Natural killer cell (primary cell): ENCODE measurements around the gene CYB561D1. TPM values are rescaled to one million over a fixed set of nuclear protein-coding genes. Genes with fewer than 3 reads are reported as not detected.

Experiments
- ATAC-seq, 3 donors: fragments of 150-1000 bp in 2 of 3; fragments of 200-7000 bp in 1 of 3; cut with Tn5 transposase; 1 replicate in 1 of 3; 2 replicates in 2 of 3; pipeline ENCODE4 v1.10.0; 2021; ENCODE audit warnings: mild to moderate bottlenecking in 2 of 3, moderate library complexity in 2 of 3
- DNase-seq, 2 donors: peaks; one replicate each; pipeline versions ENCODE4 v3.0.0 to v3.0.0-alpha.2; 2013 to 2021; ENCODE audit warnings: mixed read lengths in 1 of 2
- H3K27ac ChIP-seq: one replicate; pipeline ENCODE4 v1.5.1; 2013; ENCODE audit warnings: mild to moderate bottlenecking, low read length
- H3K27me3 ChIP-seq: one replicate; pipeline ENCODE4 v1.6.1; 2013; ENCODE audit warnings: low read length; ENCODE audit not compliant: control insufficient read depth, insufficient read depth
- H3K36me3 ChIP-seq: one replicate; pipeline ENCODE4 v1.6.1; 2013; ENCODE audit warnings: low read length; ENCODE audit not compliant: control insufficient read depth, insufficient read depth
- H3K4me1 ChIP-seq: one replicate; pipeline ENCODE4 v1.6.1; 2013; ENCODE audit warnings: low read length; ENCODE audit not compliant: control insufficient read depth, insufficient read depth
- H3K4me3 ChIP-seq: one replicate; pipeline ENCODE4 v1.5.1; 2013; ENCODE audit warnings: low read length
- H3K9me3 ChIP-seq: one replicate; pipeline ENCODE4 v1.6.1; 2013; ENCODE audit warnings: low read length; ENCODE audit not compliant: control insufficient read depth, insufficient read depth
- H3K27ac Mint-ChIP-seq, 2 donors: one replicate each; pipeline ENCODE4 v1.8.0; 2022; ENCODE audit warnings: mild to moderate bottlenecking in 2 of 2, mixed read lengths in 2 of 2, moderate library complexity in 1 of 2
- H3K27me3 Mint-ChIP-seq, 2 donors: one replicate each; pipeline ENCODE4 v1.8.0; 2022; ENCODE audit warnings: low read depth in 2 of 2, mixed read lengths in 2 of 2
- H3K36me3 Mint-ChIP-seq: one replicate; pipeline ENCODE4 v1.8.0; 2022; ENCODE audit warnings: mixed read lengths
- H3K4me1 Mint-ChIP-seq, 2 donors: one replicate each; pipeline ENCODE4 v1.8.0; 2022; ENCODE audit warnings: mixed read lengths in 2 of 2
- H3K4me3 Mint-ChIP-seq: one replicate; pipeline ENCODE4 v1.8.0; 2022; ENCODE audit warnings: mild to moderate bottlenecking, moderate library complexity, mixed read lengths
- H3K9me3 Mint-ChIP-seq, 2 donors: one replicate each; pipeline ENCODE4 v1.8.0; 2022; ENCODE audit warnings: mixed read lengths in 2 of 2
- CTCF ChIP-seq: fragments of 200-600 bp; IDR thresholded peaks from one replicate; pipeline ENCODE4 v1.8.0; 2022; ENCODE audit warnings: antibody characterized with exemption
- WGBS: methylation state at CpG from one replicate; pipeline ENCODE4 v1.1.7; 2013; ENCODE audit warnings: missing lambda C conversion rate; ENCODE audit not compliant: insufficient coverage; 5-methylcytosine and 5-hydroxymethylcytosine counted together
- intact Hi-C: fragments of 100-400 bp; cut with micrococcal nuclease; formaldehyde crosslinking; loops from one replicate; pipeline ENCODE4 v1.14.2; 2022
- total RNA-seq, 4 donors: library from RNA; stranded (reverse); fragments of 120-200 nt in 1 of 4; gene quantifications; one replicate each; pipeline versions ENCODE4 v1.2.3 to v1.2.4, GENCODE V29; 2013 to 2022

CYB561D1 gene
- total RNA-seq, 3 donors from 2014 or later (not counting 1 experiment from before 2014, with no cell fraction given), result 21.1 to 36.0 (median 34.7) TPM

GRCh38 chr1:109491372-109491771 is 2.5 kb upstream of the CYB561D1 start:
- TF ChIP-seq CTCF, result no peak
- Mint-ChIP-seq H3K9me3 (no peaks in the 10 kb centered on the region), H3K4me1 (peaks cover 10 to 30% of the 10 kb centered on the region in 2 donors), H3K27me3 (no peaks in the 10 kb centered on the region), H3K27ac (no peak overlapping the region), H3K36me3 (peaks cover 5% of the 10 kb centered on the region), H3K4me3 (no peak overlapping the region)
- Histone ChIP-seq H3K4me1 (peaks cover 35% of the 10 kb centered on the region), H3K27ac (no peak overlapping the region), H3K27me3 (no peaks in the 10 kb centered on the region), H3K36me3 (peaks cover 9% of the 10 kb centered on the region), H3K9me3 (no peaks in the 10 kb centered on the region), H3K4me3 (no peak overlapping the region)
- no peak for ATAC-seq
- no peak for DNase-seq
- 98% methylated on average over 8 of the region's 8 CpGs for WGBS
- intact Hi-C loops, result loop anchor here (5.0 kb wide), 1 partner anchor 229 kb away; no protein-coding TSS in a partner anchor

GRCh38 chr1:109492779-109493178 is 1.1 kb upstream of the CYB561D1 start:
- peak overlapping the region; percentile 17 for H3K4me3 Mint-ChIP-seq
- H3K27me3 Mint-ChIP-seq, result no peaks in the 10 kb centered on the region
- Histone ChIP-seq H3K4me3 (no peak overlapping the region), H3K9me3 (no peaks in the 10 kb centered on the region), H3K4me1 (peaks cover 44% of the 10 kb centered on the region), H3K36me3 (peaks cover 23% of the 10 kb centered on the region), H3K27ac (no peak overlapping the region), H3K27me3 (no peaks in the 10 kb centered on the region)
- DNase-seq (no peak), ATAC-seq (no peak)
- peaks cover 8% of the 10 kb centered on the region for H3K36me3 Mint-ChIP-seq
- intact Hi-C loops, result loop anchor here (5.0 kb wide), 1 partner anchor 230 kb away; no protein-coding TSS in a partner anchor
- peaks cover 13 to 34% of the 10 kb centered on the region in 2 donors for H3K4me1 Mint-ChIP-seq
- 83% methylated on average over 4 of the region's 4 CpGs for WGBS
- TF ChIP-seq CTCF, result no peak
- H3K9me3 Mint-ChIP-seq, result no peaks in the 10 kb centered on the region
- H3K27ac Mint-ChIP-seq, result no peak overlapping the region

GRCh38 chr1:109493227-109493626 is 667 bp upstream of the CYB561D1 start:
- no peak for TF ChIP-seq CTCF
- H3K27ac Mint-ChIP-seq, result peak overlapping the region in 1 of 2 donors; percentile 76
- intact Hi-C loops, result loop anchor here (5.0 kb wide), 1 partner anchor 231 kb away; no protein-coding TSS in a partner anchor
- peak overlapping the region; percentile 93 for H3K4me3 Mint-ChIP-seq
- H3K4me1 Mint-ChIP-seq, result peaks cover 13 to 34% of the 10 kb centered on the region in 2 donors
- no peaks in the 10 kb centered on the region for H3K9me3 ChIP-seq
- no peak overlapping the region for H3K27ac ChIP-seq
- H3K9me3 Mint-ChIP-seq, result no peaks in the 10 kb centered on the region
- H3K4me3 ChIP-seq, result no peak overlapping the region
- DNase-seq (no peak), ATAC-seq (no peak)
- H3K36me3 Mint-ChIP-seq, result peaks cover 8% of the 10 kb centered on the region
- 81% methylated on average over 4 of the region's 4 CpGs for WGBS
- H3K4me1 ChIP-seq, result peaks cover 48% of the 10 kb centered on the region
- peaks cover 28% of the 10 kb centered on the region for H3K36me3 ChIP-seq
- no peaks in the 10 kb centered on the region for H3K27me3 ChIP-seq
- H3K27me3 Mint-ChIP-seq, result no peaks in the 10 kb centered on the region

- H3K27ac ChIP-seq, result no peak overlapping the region
- DNase-seq, result no peak
- H3K36me3 Mint-ChIP-seq, result peaks cover 8% of the 10 kb centered on the region
- no peak overlapping the region for H3K4me3 ChIP-seq
- H3K27me3 ChIP-seq, result no peaks in the 10 kb centered on the region
- H3K27ac Mint-ChIP-seq, result no peak overlapping the region
- H3K27me3 Mint-ChIP-seq, result no peaks in the 10 kb centered on the region
- H3K36me3 ChIP-seq, result peaks cover 37% of the 10 kb centered on the region
- ATAC-seq, result no peak
- TF ChIP-seq CTCF, result no peak
- H3K4me1 ChIP-seq, result peaks cover 69% of the 10 kb centered on the region
- H3K9me3 Mint-ChIP-seq, result no peaks in the 10 kb centered on the region
- intact Hi-C loops, result no loop called here
- peak overlapping the region; percentile 93 for H3K4me3 Mint-ChIP-seq
- 98% methylated on average over 7 of the region's 7 CpGs for WGBS
- H3K9me3 ChIP-seq, result no peaks in the 10 kb centered on the region
- H3K4me1 Mint-ChIP-seq, result peaks cover 21 to 49% of the 10 kb centered on the region in 2 donors
Observed at GRCh38 chr1:109495738-109496137, 1.8 kb downstream of the CYB561D1 start.
